Measurements from ENCODE around the gene KNDC1.
"Not testable (repeated sequence)": the region's sequence is repeated elsewhere in the genome, so short reads cannot be mapped to it uniquely, and the experiment has no call there.

Gene KNDC1

DNA sequence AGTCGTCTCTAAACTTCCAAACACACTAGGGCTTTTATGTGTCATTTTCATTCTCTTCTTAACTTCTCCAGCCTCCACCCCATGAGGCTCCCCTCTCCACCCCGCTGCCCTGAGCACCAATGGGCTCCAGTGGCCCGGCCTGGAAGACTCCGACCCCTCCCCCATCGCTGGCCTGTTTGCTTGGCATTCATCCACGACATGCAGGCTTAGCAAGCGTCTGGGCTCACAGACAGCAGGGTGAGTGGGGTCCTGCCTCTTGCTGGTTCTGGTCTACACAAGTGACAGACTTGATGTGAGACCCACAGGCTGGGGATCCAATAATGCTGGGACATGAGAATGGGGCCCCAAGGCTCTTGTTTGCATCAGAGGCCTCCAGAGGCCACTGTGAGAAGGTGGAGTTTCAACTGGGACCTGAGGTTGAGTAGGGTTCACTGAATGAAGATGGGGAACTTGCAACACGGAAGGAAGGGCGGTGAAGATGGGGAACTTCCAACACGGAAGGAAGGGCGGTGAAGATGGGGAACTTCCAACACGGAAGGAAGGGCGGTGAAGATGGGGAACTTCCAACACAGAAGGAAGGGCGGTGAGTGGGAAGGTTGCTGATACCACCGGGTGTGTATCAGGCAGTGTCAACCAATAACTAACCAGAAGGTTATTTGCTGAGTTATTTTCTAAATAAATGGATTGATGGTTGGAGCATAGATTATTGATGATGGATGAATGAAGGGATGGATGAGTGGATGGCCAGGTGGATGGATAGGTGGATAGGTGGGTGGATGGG, 14.0 kb downstream of the KNDC1 start:
- TF ChIP-seq, protein P1, sequence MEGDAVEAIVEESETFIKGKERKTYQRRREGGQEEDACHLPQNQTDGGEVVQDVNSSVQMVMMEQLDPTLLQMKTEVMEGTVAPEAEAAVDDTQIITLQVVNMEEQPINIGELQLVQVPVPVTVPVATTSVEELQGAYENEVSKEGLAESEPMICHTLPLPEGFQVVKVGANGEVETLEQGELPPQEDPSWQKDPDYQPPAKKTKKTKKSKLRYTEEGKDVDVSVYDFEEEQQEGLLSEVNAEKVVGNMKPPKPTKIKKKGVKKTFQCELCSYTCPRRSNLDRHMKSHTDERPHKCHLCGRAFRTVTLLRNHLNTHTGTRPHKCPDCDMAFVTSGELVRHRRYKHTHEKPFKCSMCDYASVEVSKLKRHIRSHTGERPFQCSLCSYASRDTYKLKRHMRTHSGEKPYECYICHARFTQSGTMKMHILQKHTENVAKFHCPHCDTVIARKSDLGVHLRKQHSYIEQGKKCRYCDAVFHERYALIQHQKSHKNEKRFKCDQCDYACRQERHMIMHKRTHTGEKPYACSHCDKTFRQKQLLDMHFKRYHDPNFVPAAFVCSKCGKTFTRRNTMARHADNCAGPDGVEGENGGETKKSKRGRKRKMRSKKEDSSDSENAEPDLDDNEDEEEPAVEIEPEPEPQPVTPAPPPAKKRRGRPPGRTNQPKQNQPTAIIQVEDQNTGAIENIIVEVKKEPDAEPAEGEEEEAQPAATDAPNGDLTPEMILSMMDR (IDR thresholded peaks at IDR 0.05; ENCODE audit: extremely low read depth, missing control alignments), result no peak
- no peak for DNase-seq (ENCODE audit: low spot score)

DNA sequence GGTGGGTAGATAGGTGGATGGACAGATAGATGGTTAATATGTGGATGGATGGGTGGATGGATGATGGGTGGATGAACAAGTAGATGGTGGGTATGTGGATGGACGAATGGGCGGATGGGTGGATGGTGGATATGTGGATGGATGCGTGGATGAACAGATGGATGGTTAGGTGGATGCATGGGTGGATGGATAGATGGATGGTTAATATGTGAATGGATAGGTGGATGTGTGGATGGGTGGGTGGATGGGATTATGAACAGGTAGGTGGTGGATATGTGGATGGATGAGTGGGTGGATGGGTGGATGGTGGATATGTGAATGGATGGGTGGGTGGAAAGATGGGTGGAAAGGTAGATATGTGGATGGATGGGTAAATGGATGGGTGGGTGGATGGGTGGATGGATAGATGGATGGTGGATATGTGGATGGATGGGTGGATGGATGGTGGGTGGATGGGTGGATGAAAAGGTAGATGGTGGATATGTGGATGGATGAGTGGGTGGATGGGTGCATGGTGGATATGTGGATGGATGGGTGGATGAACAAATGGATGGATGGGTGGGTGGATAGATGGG, 14.8 kb downstream of the KNDC1 start:
- DNase-seq (ENCODE audit: low spot score), result no peak
- TF ChIP-seq, protein P1 (IDR thresholded peaks at IDR 0.05; ENCODE audit: extremely low read depth, missing control alignments), result no peak

DNA sequence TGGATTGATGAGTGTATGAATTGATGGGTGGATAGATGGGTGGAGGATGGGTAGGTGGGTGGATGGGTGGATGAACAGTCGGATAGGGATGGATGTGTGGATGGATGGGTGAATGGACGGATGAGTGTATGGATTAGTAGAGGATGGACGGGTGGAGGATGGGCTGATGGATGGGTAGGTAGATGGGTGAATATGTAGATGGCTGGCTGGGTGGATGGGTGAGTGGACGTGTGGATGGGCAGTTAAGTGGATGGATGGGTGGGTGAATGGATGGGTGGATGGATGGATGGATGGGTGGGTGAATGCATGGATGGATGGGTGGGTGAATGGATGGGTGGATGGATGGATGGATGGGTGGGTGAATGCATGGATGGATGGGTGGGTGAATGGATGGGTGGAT, 15.6 kb downstream of the KNDC1 start:
- DNase-seq (ENCODE audit: low spot score), result not testable (repeated sequence)

DNA sequence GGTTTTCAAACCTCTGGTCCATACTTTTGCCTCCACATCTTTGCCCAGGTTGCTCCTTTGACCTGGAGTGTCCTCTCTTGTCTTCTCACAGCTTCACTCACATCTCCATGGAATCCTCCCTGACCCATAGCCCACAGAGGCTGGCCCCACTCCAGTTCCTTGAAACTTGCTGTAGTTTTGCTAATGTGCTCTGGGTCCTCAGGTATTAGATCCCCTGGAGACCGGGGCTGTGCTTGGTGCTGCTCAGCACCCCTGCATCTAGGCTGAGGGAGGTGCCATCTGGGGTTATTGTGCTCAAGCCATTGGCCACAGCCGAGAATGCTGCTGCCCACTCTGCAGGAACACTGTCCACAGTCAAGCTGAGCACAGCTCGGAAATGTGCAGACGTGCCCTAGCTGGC, 16.5 kb downstream of the KNDC1 start:
- DNase-seq (ENCODE audit: low spot score), result no peak
- TF ChIP-seq, protein P1 (IDR thresholded peaks at IDR 0.05; ENCODE audit: extremely low read depth, missing control alignments), result no peak

DNA sequence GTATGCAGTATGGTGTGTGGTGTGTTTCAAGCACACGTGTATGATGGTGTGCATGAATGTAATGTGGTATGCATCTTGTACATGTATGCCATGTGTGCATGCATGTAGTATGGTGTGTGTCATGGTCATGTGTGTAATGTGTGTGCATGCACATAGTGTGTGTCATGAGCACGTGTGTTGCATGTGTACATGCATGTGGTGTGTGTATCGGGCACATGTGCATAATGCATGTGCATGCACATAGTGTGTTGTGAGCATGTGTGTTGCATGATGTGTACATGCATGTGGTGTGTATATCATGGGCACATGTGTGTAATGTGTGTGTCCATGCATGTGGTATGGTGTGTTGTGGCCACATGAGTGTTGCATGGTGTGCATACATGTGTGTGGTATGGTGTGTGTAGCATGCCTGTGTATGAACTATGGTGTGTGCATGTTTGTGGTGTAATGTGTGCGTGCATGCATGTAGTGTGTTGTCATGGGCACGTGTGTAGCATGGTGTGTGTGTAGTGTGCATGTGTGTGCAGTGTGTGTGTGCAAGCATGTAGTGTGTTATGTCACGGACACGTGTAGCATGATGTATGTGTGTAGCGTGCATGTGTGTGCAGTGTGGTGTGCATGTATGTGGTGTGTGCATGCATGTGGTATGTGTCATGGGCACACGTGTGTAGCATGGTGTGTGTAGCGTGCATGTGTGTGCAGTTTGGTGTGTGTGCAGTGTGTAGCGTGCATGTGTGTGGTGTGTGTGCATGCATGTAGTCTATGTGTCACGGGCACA, 17.6 kb downstream of the KNDC1 start:
- TF ChIP-seq, protein P1 (IDR thresholded peaks at IDR 0.05; ENCODE audit: extremely low read depth, missing control alignments), result no peak
- DNase-seq (ENCODE audit: low spot score), result no peak

DNA sequence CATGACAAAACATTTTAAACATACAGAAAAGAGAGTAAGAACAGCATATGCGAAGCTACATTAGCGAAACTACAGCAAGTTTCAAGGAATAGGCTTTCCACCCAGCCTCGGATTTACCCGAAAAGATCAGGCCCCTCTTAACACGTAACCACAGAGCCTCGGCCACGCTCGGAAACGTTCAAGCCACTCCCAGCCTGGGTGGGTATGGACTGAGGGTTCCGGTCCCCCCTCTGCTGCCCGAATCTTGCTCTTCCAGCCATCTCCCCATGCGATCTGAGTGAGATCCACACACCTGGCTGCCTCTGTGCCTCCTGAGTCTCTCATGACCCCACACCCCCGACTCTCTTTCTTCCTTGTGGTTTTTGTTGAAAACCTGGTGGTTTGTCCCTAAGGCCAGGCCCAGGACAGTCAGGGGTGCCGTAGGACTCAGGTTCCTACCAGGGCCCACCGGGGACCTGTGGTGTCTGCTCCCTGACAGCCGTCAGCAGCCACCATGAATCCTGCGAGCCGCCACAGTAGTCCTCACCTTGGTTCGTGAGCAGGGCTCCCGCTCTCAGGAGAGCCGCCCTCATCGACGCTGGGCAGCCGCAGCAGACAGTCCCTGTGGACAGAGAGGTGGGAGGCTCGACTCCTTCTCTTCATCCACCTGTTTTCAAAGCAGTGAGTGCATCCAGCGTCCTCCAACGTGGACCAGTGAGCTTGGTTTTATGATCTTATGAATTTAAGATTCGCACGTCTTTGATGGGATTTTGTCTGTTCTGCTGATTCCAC, 18.5 kb downstream of the KNDC1 start:
- TF ChIP-seq, protein P1 (IDR thresholded peaks at IDR 0.05; ENCODE audit: extremely low read depth, missing control alignments), result no peak
- no peak for DNase-seq (ENCODE audit: low spot score)

DNA sequence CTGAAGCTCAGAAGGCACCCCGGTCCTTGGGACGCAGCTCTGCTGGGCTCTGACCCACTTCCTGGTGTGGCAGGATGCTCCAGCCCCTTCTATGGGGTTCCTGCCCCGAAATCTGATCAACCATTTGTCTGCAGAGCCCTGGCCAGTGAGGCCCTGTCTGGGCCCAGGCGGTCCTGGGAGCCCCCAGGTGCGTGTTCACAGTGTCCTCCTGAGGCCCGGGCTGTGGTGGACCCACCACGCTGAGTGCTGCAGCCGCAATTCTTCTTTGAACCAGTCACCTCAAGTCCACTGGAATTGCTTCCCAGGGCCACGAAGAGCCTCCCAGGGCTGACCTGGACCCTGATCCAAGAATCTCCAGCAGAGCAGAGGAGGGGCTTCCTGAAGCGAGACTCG, 19.1 kb downstream of the KNDC1 start:
- no peak for DNase-seq (ENCODE audit: low spot score)
- TF ChIP-seq, protein P1 (IDR thresholded peaks at IDR 0.05; ENCODE audit: extremely low read depth, missing control alignments), result no peak
